Cardiac septum (tissue), 1 donor: Measurements from ENCODE around the gene DIRAS2. TPM values are rescaled to one million over a fixed set of nuclear protein-coding genes. Genes with fewer than 3 reads are reported as not detected.
A peak's percentile ranks its signal among the peaks of the same experiment; 100 is the strongest.
"Not testable (repeated sequence)": the region's sequence is repeated elsewhere in the genome, so short reads cannot be mapped to it uniquely, and the experiment has no call there.

Experiments used
- DNase-seq: peaks from one replicate; pipeline ENCODE4 v3.0.0-alpha.2; 2020; ENCODE audit warnings: low spot score
- intact Hi-C: fragments of 100-400 bp; cut with DNase I; formaldehyde crosslinking; loops from one replicate; pipeline ENCODE4 v1.14.0; 2022
- long read RNA-seq: library from polyadenylated mRNA; unstranded; transcript quantifications from one replicate; pipeline ENCODE4 v2.0.0, GENCODE V29; 2021
- total RNA-seq: library from RNA; stranded (reverse); fragmentation: NEBNext Ultra II Directional; extraction: Animal tissue kit (Norgen Biotek cat#: 25700); gene quantifications from one replicate; pipeline ENCODE4 v1.2.1, GENCODE V29; 2021
- donor health status: DM: no; HTN: no; CAD: no.

DIRAS2 gene, protein sequence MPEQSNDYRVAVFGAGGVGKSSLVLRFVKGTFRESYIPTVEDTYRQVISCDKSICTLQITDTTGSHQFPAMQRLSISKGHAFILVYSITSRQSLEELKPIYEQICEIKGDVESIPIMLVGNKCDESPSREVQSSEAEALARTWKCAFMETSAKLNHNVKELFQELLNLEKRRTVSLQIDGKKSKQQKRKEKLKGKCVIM
- 0.16 TPM for total RNA-seq
- long read RNA-seq, partial matches to known transcripts, result 0 of 1 reads
- long read RNA-seq, other reads (novel, unspliced or antisense), result 1 of 1 reads

GRCh38 chr9:90642570-90643539 is at the start of gene DIRAS2:
Gene DIRAS2, minus strand, starts transcription at chr9:90642824. Its CDS starts 28,997 bp downstream, at chr9:90613827.
- DNase-seq, result peak; percentile 77
- intact Hi-C loops, result no loop called here

DNA sequence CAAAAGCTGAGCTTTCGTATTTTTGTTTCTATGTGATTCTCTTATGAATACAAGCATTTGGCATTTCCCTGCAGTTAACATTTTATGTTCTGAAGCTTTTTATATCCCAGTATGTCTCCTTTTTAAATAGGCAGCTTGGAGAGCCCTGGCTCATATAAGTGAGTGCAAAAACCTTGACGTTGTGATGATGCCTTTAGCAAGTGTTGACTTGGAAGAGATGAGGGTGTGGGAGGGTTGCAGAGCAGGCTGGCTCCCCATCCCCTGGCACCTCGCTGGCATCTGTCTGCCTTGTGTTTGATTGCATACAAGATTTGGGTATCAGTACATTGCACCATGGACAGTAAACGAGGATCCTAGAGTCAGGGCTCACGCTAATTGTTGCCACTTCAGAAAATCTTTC is 42.1 kb upstream of the DIRAS2 start:
- no peak for DNase-seq
- intact Hi-C loops, result no loop called here

- no peak for DNase-seq
- intact Hi-C loops, result no loop called here
Measured at GRCh38 chr9:90684106-90684505, 41.5 kb upstream of the DIRAS2 start.

- intact Hi-C loops, result no loop called here
Measured at GRCh38 chr9:90680534-90680933, 37.9 kb upstream of the DIRAS2 start.

DNA sequence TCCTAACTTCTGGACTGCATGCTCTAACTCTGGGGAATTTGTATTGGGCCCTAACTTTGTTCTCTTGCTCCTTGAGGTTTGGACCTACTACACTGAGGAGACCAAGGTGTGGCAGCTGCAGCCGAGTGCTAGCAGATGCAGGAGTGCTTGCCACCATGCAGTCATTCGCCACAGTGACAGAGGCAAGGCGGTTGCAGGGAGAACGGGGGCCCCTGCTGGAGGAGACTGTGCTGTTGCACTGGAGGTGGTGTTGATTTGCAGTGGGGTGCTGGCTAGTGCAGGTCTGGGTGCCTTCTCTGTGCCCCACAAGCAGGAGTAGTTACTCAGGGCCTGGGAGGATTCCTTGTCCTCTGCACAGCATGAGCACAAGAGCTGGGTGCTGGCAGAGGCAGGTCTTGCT is 22.4 kb upstream of the DIRAS2 start:
- intact Hi-C loops, result no loop called here
- DNase-seq, result no peak

More at GRCh38 chr9:90680534-90680933, 37.9 kb upstream of the DIRAS2 start:
- no peak for DNase-seq

DNA sequence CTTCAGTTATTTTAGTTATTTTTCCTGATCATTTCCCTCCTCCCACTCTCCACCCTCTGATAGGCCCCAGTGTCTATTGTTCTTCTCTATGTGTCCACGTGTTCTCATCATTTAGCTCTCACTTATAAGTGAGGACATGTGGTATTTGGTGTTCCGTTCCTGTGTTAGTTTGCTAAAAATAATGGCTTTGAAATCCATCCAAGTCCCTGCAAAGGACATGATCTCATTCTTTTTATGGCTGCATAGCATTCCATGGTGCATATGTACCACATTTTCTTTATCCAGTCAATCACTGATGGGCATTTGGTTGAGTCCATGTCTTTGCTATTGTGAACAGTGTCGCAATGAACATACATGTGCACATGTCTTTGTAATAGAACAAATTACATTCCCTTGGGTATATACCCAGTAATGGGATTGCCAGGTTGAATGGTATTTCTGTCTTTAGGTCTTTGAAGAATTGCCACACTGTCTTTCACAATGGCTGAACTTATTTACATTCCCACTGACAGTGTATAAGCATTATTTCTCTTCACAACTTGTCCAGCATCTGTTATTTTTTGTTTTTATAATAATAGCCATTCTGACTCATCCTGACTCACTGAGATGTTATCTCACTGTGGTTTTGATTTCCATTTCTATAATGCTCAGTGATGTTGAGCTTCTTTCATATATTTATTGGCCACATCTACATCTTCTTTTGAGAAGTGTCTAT is 17.2 kb upstream of the DIRAS2 start:
- intact Hi-C loops, result no loop called here
- DNase-seq, result no peak

DNA sequence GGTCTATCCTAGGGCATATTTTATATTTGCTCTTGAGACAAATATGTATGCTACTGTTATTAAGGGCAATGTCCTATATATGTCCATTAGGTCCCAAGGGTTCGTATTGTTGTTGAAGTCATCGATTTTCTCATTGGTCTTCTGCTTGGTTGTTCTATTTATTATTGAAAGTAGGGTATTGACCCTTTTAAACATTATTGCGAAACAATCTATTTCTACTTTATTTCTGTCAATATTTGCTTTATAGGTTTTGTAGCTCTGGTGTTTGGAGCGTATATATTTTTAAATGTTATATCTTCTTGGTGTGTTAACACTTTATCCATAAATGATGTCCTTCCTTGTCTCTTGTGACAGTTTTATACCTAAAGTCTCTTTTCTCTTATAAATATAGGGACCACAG is 16.2 kb upstream of the DIRAS2 start:
- no peak for DNase-seq
- intact Hi-C loops, result no loop called here

DNA sequence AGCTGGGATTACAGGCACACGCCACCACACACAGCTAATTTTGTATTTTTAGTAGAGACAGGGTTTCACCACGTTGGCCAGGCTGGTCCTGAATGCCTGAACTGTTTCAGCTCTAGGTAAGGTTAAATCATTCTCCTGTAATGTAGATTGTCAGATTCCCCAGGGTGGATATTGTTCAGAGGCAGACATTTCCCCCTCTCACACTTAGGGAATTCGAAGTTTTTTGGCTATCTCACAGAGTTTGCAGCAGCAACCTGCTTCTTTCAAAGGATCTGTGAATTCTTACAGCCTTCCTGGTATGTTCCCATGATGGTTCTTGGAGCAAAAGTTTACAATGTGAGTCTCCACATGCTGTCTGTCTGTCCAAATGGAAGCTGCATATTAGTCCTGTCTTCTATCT is 15.6 kb upstream of the DIRAS2 start:
- no peak for DNase-seq
- intact Hi-C loops, result no loop called here

DNA sequence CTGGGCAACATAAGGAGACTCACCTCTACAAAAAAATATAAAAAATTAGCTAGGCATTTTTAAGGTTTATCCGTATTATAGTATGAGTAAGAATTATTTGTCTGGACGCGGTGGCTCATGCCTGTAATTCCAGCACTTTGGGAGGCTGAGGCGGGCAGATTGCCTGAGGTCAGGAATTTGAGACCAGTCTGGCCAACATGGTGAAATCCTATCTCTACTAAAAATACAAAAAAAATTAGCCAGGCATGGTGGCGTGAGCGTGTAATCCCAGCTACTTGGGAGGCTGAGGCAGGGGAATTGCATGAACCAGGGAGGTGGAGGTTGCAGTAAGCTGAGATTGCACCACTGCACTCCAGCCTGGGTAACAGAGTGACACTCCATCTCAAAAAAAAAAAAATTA is 14.3 kb upstream of the DIRAS2 start:
- intact Hi-C loops, DNase-seq: not testable (repeated sequence)

- intact Hi-C loops, result no loop called here
- no peak for DNase-seq
Measured at GRCh38 chr9:90651246-90651645, 8.6 kb upstream of the DIRAS2 start.

- DNase-seq, result no peak
- intact Hi-C loops, result no loop called here
Measured at GRCh38 chr9:90647843-90648242, 5.2 kb upstream of the DIRAS2 start.

- intact Hi-C loops, result no loop called here
- no peak for DNase-seq
Measured at GRCh38 chr9:90645721-90646120, 3.1 kb upstream of the DIRAS2 start.

DNA sequence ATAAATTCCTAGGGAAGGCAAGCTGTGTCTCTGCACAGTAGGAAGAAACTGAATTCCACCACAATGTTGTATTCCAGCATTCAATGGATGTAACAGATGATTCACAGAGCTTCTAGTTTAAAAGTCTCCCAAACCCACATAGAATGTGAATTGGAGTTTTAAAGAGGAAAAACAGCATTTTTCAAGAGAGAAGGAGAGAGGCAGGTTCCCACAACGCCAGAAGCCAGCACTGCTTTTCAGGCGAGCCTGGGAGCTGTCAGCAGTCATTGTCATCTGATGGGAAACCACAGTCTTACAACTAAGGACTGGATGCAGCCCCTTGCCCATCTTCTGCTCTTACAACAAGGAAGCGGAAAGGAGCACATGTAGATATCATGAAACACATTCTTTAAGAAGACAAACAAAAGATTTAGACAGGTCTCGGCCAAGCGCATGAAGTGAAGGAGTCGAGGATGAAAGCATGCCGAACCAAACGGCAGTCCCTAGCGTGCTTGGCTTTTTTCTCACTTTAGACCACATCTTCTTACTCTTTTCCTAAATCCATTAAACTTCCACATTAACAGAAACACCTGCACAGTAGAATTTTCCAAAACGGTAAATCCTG is 638 bp downstream of the DIRAS2 start:
- intact Hi-C loops, result no loop called here
- no peak for DNase-seq

DNA sequence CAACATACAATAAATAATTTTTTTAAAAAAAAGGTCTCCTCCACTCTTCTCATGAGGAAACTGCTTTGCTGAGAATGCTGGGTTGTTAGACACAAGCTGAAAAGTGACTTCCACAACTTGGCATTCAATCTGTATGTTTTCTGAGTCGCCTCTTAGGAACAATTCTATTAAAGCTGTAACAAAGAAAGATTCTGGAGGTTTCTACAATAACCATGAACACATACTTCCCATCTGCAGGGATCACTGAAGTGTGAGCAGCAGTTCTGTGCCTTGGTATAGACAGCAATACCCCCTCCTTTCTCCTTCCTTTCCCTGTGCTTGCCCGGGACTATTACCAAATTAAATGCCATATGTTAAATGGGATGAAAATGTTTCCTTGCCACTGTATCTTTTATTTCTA is 1.5 kb downstream of the DIRAS2 start:
- DNase-seq, result no peak
- intact Hi-C loops, result no loop called here

- intact Hi-C loops, result no loop called here
- no peak for DNase-seq
Measured at GRCh38 chr9:90640361-90640760, 2.3 kb downstream of the DIRAS2 start.

DNA sequence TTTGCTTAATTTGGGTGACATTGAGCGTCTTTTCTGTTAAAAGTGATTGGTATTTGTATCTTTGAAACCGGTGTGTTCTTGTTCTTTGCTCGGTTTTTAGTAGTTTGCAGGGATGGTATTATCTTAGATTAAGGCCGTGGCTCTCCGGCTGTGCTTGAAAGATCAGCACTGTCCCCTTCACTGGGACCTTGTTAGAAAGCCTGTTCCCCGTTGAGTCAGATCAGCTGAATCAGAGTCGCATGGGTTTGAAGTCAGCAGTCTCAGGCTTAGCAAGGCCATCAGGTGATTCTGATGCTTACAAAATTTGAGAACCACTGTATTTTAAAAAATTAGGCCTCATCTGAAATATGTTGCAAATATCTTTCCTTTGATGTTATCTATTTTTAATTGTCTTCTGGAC is 5.0 kb downstream of the DIRAS2 start:
- no peak for DNase-seq
- intact Hi-C loops, result no loop called here

GRCh38 chr9:90632647-90633207 is 9.9 kb downstream of the DIRAS2 start:
- no peak for DNase-seq
- intact Hi-C loops, result no loop called here

DNA sequence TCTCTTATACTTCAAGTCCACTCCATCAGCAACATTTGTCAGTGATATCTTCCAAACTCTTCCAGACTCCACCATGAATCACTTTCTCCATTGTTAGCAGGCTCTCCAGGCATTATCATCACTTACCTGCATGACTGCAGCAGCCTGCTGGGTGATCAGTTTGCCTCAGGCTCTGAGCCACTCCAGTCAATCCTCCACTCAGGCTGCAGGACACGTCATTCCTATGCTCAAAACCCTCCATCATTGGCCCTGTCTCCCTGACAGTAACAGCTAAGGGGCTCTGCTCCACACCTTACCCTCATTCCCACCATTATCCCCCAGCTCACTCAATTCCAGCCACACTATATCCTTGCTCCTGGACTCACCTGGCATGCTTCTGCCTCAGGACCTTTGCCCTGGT is 10.7 kb downstream of the DIRAS2 start:
- intact Hi-C loops, result no loop called here
- DNase-seq, result no peak

DNA sequence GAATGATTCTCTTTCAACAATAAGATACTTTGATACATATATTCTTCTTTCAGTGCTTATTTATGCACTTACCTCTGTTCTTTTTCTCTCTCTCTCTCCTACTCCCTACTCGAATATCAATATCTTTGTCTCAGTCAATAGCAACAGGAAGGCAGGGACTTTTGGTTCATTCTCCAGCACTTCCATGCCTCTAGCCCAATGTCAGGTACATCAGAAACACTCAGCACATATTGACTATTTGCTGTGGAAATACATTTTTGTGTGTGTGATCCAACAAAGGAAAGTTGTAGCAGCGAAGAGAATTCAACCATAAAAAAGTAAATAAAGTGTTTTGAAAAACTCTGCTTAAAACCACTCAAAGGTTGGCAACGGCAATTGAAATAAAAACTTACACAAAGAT is 12.6 kb downstream of the DIRAS2 start:
- intact Hi-C loops, result no loop called here

DNA sequence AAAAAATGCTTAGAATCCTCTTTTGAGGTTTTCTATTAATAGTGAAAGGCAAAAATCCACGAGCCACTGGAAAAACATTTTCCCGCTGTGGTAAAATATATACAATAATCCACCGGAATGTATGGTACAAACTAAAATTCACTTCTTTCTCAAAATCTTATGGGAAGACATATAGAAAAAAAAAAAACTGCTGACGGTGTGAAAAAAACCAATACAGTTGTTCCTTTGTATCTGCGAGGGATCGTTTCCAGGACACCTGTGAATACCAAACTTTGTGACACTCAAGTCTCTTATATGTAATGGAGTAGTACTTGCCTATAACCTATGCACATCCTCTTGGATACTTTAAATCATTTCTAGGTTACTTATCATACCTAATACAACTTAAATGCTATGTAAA is 13.3 kb downstream of the DIRAS2 start:
- no peak for DNase-seq
- intact Hi-C loops, result no loop called here

More for the DNA sequence above, 12.6 kb downstream of the DIRAS2 start:
- no peak for DNase-seq
